ENCODE data around the gene HRAS. TPM values are rescaled to one million over a fixed set of nuclear protein-coding genes. Genes with fewer than 3 reads are reported as not detected.

HRAS gene
- total RNA-seq, result 10 to 100 TPM; 17.1 to 50.0 (median 37.6) TPM

DNA sequence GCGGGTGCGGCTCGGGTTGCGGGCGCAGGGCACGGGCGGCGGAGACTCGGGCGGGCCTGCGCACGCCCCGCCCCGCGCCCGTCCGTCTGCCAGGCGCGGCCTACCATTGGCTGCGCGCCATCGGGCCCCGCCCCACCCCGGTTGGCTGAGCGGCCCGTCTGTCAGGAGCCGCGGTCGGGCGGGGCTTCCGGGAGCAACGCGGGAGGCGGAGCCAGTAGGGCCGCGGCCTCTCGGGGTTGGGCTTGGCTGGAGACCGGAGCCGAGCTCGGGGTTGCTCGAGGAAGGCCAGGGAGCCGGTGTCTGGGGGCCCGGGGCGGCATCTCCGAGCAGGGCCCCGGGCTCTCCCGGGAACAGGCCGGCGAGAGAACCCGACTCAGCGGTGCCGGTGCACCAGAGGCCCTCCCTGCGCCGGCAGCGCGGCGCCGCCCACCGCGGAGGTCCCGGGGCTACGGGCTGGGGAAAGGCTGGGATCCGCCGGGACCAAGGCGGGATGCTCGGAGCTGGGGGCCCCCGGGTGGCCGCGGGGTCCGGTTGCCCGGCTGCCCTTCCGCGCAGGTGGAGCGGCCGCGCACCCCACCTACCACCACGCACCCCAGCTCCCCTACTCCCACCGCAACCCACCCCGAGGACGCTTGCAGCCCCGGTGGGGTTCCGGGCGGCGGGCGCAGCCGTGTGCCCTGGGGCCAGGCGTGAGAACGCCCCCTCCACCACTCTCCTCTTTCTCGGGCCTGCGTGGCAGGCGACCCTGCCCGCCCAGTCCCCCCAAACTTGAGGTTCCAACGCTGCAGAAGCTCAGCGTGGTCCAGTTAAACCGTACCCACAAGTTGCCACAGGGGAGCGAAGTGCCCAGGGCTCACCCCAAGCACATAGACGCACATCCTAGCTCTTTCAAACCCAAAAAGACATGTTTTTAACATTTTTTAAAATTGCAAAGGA, at the start of gene HRAS:
HRAS (minus strand) TSS at position 58 of the 936 bp plus-strand sequence.
- peaks cover 0 to 21% of the 10 kb centered on the region in 2 donors for H3K36me3 ChIP-seq
- DNase-seq (peak; percentile 91 to 92), ATAC-seq (peak; percentile 84 to 88)
- no peaks in the 10 kb centered on the region for H3K9me3 ChIP-seq
- H3K27ac ChIP-seq, result peak within 1 kb of the TSS; percentile 80 to 92 (median 90)
- peak within 1 kb of the TSS; percentile 75 to 82 (median 78) for H3K4me3 ChIP-seq
- TF ChIP-seq POLR2A (IDR thresholded peaks at IDR 0.05) (peak; percentile 63 to 73), CTCF (IDR thresholded peaks at IDR 0.05 in 4 of 5, conservative IDR thresholded peaks at IDR 0.05 in 1 of 5) (no peak)
- in situ Hi-C loops (cut with MboI; ENCODE audit: low sequenced_read_pairs in 4 of 4), result no loop called here
- H3K4me1 ChIP-seq, result peaks cover 18 to 29% of the 10 kb centered on the region in 2 donors
- H3K27me3 ChIP-seq, result peaks cover 21 to 25% (median 25%) of the 10 kb centered on the region in 3 donors
- intact Hi-C loops (cut with DNase I; ENCODE audit: low total_unique reads), result loop anchor here (2.0 kb wide), 4 partner anchors 17 to 41 kb away; partner anchors contain the start of genes PHRF1 and RNH1

DNA sequence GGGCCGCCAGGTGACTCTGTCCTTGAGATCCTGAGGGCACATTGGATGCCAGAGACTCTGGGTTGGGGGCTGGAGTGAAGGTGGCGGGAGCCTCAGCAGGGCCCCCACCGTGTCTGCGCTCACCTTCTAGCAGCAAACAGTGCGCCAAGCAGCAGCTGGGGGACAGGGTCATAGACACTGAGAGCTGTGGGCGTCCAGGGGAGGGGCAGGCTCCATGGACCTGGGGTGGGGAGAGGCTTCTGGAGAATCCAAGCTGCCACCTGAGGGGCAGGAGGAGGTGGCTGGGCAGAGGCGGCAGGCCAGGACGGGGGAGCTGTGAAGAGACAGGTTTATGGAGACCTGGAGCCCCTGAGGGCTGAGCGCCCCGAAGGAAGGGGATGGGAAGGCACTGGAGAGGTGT, 48.9 kb upstream of the HRAS start:
- peaks cover 16 to 29% of the 10 kb centered on the region in 2 donors for H3K4me1 ChIP-seq
- intact Hi-C loops (cut with DNase I; ENCODE audit: low total_unique reads) (no loop called here), in situ Hi-C loops (cut with MboI; ENCODE audit: low sequenced_read_pairs in 4 of 4) (no loop called here)
- H3K36me3 ChIP-seq, result peaks cover 0 to 48% of the 10 kb centered on the region in 2 donors
- no peaks in the 10 kb centered on the region for H3K27me3 ChIP-seq
- ATAC-seq (no peak), DNase-seq (no peak)
- H3K4me3 ChIP-seq, result no peak overlapping the region
- no peak overlapping the region for H3K27ac ChIP-seq
- no peak for TF ChIP-seq POLR2A (IDR thresholded peaks at IDR 0.05)
- TF ChIP-seq CTCF (IDR thresholded peaks at IDR 0.05 in 4 of 5, conservative IDR thresholded peaks at IDR 0.05 in 1 of 5), result no peak
- H3K9me3 ChIP-seq, result no peaks in the 10 kb centered on the region

DNA sequence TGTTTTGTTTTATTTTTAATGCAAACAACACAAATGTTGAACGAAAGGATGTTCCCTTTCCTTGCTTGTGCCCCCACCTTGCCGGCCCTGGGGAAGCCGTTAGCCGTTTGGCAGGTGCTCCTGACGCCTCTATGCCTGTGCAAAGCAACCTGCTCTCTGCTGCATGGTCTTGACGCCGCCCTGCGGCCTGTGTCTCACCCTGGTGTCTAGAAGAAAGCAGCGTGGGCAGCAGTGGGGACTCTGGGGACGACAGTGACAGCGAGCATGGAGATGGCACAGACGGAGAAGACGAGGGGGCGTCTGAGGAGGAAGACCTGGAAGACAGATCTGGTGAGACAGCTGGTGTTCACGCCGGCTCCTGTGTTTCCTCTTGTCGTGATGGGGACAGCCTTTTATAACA, 46.4 kb upstream of the HRAS start:
- H3K36me3 ChIP-seq, result peaks cover 0 to 27% of the 10 kb centered on the region in 2 donors

GRCh38 chr11:581342-581741, 46.0 kb upstream of the HRAS start:
- no peak overlapping the region for H3K4me3 ChIP-seq
- no peak for DNase-seq
- peaks cover 0 to 24% of the 10 kb centered on the region in 2 donors for H3K36me3 ChIP-seq
- TF ChIP-seq CTCF (IDR thresholded peaks at IDR 0.05 in 4 of 5, conservative IDR thresholded peaks at IDR 0.05 in 1 of 5), result no peak
- no peak for TF ChIP-seq POLR2A (IDR thresholded peaks at IDR 0.05)
- intact Hi-C loops (cut with DNase I; ENCODE audit: low total_unique reads) (no loop called here), in situ Hi-C loops (cut with MboI; ENCODE audit: low sequenced_read_pairs in 4 of 4) (no loop called here)
- no peak overlapping the region for H3K27ac ChIP-seq
- H3K27me3 ChIP-seq, result no peaks in the 10 kb centered on the region
- ATAC-seq, result no peak
- H3K4me1 ChIP-seq, result peaks cover 36 to 52% of the 10 kb centered on the region in 2 donors
- no peaks in the 10 kb centered on the region for H3K9me3 ChIP-seq

More for the DNA sequence above, 46.4 kb upstream of the HRAS start:
- no peaks in the 10 kb centered on the region for H3K9me3 ChIP-seq
- no peak overlapping the region for H3K4me3 ChIP-seq
- no peak for ATAC-seq
- no peaks in the 10 kb centered on the region for H3K27me3 ChIP-seq
- no peak for TF ChIP-seq POLR2A (IDR thresholded peaks at IDR 0.05)
- TF ChIP-seq CTCF (IDR thresholded peaks at IDR 0.05 in 4 of 5, conservative IDR thresholded peaks at IDR 0.05 in 1 of 5), result no peak
- intact Hi-C loops (cut with DNase I; ENCODE audit: low total_unique reads), result no loop called here
- H3K4me1 ChIP-seq, result peaks cover 36 to 52% of the 10 kb centered on the region in 2 donors
- in situ Hi-C loops (cut with MboI; ENCODE audit: low sequenced_read_pairs in 4 of 4), result no loop called here
- no peak for DNase-seq
- H3K27ac ChIP-seq, result no peak overlapping the region
